OCI-LY1 (cell line): Measurements from ENCODE around the gene BMF.

Source experiments
- EZH2 ChIP-seq: fragments of 200-600 bp; sonication (generic), shearing (Covaris generic); IDR thresholded peaks from 2 replicates; pipeline ENCODE4 v1.8.0; 2017; ENCODE audit warnings: borderline replicate concordance, mixed run types, mild to moderate bottlenecking, antibody characterized with exemption, low read length, moderate library complexity, mixed read lengths
- TF ChIP-seq, protein P1 (sequence below): fragments of 200-600 bp; sonication (generic), shearing (Covaris generic); IDR thresholded peaks from 2 replicates; pipeline ENCODE4 v1.5.1; 2017; ENCODE audit warnings: mild to moderate bottlenecking, antibody characterized with exemption, low read length, moderate library complexity, mixed read lengths

DNA sequence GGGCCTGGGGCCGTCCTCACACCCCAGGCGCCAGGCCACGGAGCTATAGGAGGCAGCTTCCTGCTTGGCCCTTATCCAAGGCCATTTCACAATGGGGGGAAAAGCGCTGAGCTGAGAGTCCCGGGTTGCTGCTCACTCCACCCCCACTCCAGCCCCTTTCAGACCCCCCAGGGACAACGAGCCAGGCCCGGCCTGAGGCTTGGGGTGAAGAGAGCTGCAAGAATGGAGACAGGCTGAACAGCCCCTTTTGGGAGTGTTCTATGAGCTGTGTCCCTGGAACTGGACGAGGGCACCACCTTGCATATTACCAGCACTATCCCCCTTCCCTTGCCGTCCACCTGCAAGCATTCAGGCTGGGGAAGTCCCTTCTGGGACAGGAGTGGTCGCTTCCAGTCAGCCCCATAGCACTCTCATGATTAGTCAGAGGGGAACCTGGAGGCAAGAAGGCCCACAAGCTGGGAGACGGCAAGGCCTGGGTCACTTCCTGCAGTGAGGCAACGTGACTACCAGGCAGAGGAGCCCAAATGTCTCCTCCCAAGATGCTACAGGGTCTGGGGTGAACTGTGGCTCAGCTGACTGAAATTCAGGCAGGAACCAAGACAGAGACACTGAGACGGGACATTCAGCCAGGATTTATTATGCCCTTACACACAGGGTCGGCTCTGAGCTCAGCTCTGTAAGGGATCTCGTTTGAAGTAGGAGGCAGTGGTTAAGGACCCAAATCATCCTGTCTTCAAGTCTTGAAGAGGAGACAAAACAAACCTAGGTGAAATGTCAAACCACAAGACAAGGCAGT is 61.1 kb downstream of the BMF start:
- TF ChIP-seq, protein P1, sequence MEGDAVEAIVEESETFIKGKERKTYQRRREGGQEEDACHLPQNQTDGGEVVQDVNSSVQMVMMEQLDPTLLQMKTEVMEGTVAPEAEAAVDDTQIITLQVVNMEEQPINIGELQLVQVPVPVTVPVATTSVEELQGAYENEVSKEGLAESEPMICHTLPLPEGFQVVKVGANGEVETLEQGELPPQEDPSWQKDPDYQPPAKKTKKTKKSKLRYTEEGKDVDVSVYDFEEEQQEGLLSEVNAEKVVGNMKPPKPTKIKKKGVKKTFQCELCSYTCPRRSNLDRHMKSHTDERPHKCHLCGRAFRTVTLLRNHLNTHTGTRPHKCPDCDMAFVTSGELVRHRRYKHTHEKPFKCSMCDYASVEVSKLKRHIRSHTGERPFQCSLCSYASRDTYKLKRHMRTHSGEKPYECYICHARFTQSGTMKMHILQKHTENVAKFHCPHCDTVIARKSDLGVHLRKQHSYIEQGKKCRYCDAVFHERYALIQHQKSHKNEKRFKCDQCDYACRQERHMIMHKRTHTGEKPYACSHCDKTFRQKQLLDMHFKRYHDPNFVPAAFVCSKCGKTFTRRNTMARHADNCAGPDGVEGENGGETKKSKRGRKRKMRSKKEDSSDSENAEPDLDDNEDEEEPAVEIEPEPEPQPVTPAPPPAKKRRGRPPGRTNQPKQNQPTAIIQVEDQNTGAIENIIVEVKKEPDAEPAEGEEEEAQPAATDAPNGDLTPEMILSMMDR: no peak
- TF ChIP-seq EZH2: no peak
